PFSK-1 (cell line): ENCODE results near the gene TMEM38B.

Source experiments
- FOXP2 ChIP-seq: optimal IDR thresholded peaks from 2 replicates; pipeline ENCODE3; 2011; ENCODE audit warnings: borderline replicate concordance, control low read depth, inconsistent platforms; ENCODE audit not compliant: insufficient read depth; ENCODE audit errors: extremely low read length, extremely low read depth
- POLR2AphosphoS5 ChIP-seq: IDR thresholded peaks from 2 replicates; pipeline ENCODE4 v1.6.1; 2012; ENCODE audit warnings: low read depth, mild to moderate bottlenecking, control low read depth, low read length, moderate library complexity
- SIN3A ChIP-seq: IDR thresholded peaks from 2 replicates; pipeline ENCODE4 v1.6.1; 2012; ENCODE audit warnings: mild to moderate bottlenecking, low read length, moderate library complexity, borderline replicate concordance; ENCODE audit not compliant: insufficient read depth
- TAF1 ChIP-seq: IDR thresholded peaks from 2 replicates; pipeline ENCODE4 v1.6.1; 2012; ENCODE audit warnings: low read length, control low read depth, borderline replicate concordance; ENCODE audit not compliant: insufficient read depth
- TF ChIP-seq, protein P1 (sequence below), 2 experiments: IDR thresholded peaks; 2 replicates each; pipeline versions ENCODE4 v1.6.1 to v1.8.0; 2011 to 2012; ENCODE audit warnings: low read depth in 2 of 2, low read length in 2 of 2, control low read depth in 1 of 2, inconsistent platforms in 1 of 2, mild to moderate bottlenecking in 1 of 2, moderate library complexity in 1 of 2; ENCODE audit not compliant: insufficient read depth in 1 of 2

TMEM38B gene

DNA sequence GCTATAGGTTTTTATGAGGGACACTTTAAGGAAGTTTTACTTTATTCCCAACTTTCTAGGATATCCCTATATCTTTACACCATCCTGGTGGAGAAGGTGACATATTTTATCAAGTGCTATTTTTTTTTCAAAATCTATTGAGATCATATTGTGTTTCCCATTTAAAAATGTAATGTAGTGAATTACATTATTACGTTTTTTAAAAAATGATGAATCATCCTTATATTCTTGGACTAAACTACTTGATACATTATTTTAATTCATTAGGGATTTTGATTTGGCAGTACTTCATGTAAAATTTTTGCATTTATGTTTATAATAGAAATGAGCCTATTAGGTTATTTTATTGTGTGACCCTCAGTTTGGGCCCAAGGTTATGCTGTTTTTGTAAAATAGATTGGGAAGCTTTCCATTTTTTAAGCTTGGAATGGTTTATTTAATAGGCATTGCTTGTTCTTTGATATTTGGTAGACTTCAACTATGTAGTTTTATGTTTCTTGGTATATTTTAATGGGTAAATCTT lies 4.1 kb downstream of the TMEM38B start:
- TF ChIP-seq, protein P1, sequence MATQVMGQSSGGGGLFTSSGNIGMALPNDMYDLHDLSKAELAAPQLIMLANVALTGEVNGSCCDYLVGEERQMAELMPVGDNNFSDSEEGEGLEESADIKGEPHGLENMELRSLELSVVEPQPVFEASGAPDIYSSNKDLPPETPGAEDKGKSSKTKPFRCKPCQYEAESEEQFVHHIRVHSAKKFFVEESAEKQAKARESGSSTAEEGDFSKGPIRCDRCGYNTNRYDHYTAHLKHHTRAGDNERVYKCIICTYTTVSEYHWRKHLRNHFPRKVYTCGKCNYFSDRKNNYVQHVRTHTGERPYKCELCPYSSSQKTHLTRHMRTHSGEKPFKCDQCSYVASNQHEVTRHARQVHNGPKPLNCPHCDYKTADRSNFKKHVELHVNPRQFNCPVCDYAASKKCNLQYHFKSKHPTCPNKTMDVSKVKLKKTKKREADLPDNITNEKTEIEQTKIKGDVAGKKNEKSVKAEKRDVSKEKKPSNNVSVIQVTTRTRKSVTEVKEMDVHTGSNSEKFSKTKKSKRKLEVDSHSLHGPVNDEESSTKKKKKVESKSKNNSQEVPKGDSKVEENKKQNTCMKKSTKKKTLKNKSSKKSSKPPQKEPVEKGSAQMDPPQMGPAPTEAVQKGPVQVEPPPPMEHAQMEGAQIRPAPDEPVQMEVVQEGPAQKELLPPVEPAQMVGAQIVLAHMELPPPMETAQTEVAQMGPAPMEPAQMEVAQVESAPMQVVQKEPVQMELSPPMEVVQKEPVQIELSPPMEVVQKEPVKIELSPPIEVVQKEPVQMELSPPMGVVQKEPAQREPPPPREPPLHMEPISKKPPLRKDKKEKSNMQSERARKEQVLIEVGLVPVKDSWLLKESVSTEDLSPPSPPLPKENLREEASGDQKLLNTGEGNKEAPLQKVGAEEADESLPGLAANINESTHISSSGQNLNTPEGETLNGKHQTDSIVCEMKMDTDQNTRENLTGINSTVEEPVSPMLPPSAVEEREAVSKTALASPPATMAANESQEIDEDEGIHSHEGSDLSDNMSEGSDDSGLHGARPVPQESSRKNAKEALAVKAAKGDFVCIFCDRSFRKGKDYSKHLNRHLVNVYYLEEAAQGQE (IDR thresholded peaks at IDR 0.05; ENCODE audit: insufficient read depth in 1 of 2, low read depth in 2 of 2, low read length in 2 of 2), result no peak
- no peak for TF ChIP-seq FOXP2
- TF ChIP-seq SIN3A, result no peak
- TF ChIP-seq POLR2AphosphoS5, result no peak
- no peak for TF ChIP-seq TAF1

DNA sequence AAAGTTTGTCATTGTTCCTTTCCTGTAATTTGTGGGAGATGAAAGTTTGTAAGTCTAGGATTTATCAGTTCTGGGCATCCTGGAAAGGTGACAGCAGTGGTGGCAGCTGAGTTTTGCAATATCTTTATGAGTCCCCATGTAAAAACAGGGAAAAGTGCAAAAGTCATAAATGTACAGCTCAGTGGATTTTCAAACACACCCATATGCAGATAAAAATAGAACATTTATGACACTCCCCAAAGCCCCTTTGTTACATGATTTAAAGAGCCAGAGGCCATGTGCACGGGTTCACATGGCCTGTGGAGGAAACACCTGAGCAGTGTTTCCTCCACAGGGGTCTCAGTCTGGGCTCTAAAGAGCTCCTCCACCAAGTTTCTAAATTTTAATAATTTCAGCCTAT lies 6.3 kb downstream of the TMEM38B start:
- no peak for TF ChIP-seq TAF1
- TF ChIP-seq SIN3A, result no peak
- TF ChIP-seq FOXP2, result no peak
- TF ChIP-seq POLR2AphosphoS5, result no peak
- TF ChIP-seq, protein P1 (IDR thresholded peaks at IDR 0.05; ENCODE audit: insufficient read depth in 1 of 2, low read depth in 2 of 2, low read length in 2 of 2), result no peak

DNA sequence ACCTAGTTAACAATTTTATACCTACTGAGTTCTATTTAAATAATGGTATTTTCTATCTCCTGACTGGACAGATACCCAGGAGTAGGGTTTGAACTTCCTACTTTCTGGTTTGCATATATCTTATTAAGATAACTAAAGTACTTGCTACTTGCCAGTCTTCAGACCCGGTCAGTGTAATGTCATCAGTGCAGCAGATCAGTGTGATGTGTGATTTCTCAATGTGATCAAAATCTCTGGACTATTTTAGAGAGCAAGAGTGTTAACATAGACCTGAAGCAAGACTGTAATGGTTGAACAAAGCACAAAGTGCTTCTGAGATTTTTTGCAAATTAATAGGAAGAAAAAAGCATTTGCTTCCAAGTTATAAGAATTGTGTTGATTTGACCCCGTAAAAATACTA lies 6.8 kb downstream of the TMEM38B start:
- TF ChIP-seq POLR2AphosphoS5 (no peak), SIN3A (no peak), FOXP2 (no peak), TAF1 (no peak)
- TF ChIP-seq, protein P1 (IDR thresholded peaks at IDR 0.05; ENCODE audit: insufficient read depth in 1 of 2, low read depth in 2 of 2, low read length in 2 of 2), result no peak

DNA sequence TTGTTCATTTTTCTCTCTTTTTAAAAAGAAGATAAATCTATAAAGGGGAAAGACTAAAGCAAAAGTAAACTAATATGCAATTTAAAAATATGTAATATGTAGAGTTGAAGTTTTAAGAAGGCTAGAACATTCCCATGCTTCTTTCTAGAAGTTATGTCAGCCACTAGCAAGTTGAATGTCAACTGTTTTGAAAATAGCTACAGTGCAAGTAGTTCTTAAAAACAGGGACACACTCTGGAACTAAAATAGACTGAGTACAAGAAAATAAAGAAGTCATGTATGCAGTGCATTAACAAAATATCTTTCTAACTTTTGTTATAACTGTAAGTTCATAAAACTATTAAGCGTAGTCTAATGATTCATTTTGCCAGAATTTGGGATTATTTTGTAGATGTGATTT lies 7.9 kb downstream of the TMEM38B start:
- TF ChIP-seq POLR2AphosphoS5 (no peak), TAF1 (no peak)

DNA sequence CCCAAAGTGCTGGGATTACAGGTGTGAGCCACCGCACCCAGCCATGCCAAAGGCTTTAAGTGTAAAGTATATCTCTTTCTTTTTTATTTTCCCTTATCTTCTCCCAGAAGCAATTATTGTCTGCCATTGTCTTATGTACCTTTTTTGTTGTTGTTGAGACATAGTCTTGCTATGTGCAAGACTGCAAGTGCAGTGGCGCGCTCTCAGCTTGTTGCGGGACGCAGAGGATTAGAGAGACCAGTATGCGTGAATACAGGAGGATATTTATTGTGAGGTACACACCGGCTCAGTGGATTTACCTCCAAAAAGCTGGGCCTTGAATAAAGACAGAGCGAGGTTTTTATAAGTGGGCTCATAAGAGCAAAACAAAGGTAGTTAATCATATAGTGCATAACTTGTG lies 11.8 kb downstream of the TMEM38B start:
- TF ChIP-seq TAF1 (no peak), SIN3A (no peak), FOXP2 (no peak), POLR2AphosphoS5 (no peak)
- TF ChIP-seq, protein P1 (IDR thresholded peaks at IDR 0.05; ENCODE audit: insufficient read depth in 1 of 2, low read depth in 2 of 2, low read length in 2 of 2), result no peak
